Peyer's patch (tissue), 4 donors: ENCODE results near the gene ELL2.

ENCODE experiments used
- POLR2A ChIP-seq, 2 donors: fragments of 450-650 bp; IDR thresholded peaks; one replicate each; pipeline ENCODE4 v1.5.1; 2017; ENCODE audit warnings: antibody characterized with exemption in 2 of 2, mild to moderate bottlenecking in 2 of 2, moderate library complexity in 2 of 2
- TF ChIP-seq, protein P1 (sequence below), 6 experiments: fragments of 450-650 bp in 4 of 6; fragments of 200-600 bp in 2 of 6; sonication (generic) in 1 of 6; IDR thresholded peaks; one replicate each; pipeline ENCODE4 v1.5.1; 2017 to 2019; ENCODE audit warnings: antibody characterized with exemption in 6 of 6, mild to moderate bottlenecking in 3 of 6, moderate library complexity in 1 of 6

DNA sequence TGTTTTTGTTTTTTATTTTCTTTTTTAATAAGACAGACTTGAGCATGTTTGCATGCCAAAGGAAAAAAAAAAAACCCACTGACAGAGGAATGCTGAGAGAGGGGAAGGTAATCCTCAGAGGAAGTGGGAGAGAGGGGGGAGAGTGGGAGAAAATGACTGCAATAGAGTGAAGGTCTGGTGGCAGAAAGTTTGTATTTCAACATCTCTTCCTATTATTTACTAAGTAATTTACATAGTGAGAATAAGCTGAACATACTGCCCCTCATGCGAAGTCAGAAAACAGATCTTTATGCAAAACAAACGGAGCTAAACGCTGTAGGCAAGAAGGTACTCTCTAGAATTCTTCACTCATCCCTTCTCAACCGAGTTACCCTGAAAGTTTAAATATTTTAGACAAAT lies 45.0 kb downstream of the ELL2 start:
- TF ChIP-seq, protein P1, sequence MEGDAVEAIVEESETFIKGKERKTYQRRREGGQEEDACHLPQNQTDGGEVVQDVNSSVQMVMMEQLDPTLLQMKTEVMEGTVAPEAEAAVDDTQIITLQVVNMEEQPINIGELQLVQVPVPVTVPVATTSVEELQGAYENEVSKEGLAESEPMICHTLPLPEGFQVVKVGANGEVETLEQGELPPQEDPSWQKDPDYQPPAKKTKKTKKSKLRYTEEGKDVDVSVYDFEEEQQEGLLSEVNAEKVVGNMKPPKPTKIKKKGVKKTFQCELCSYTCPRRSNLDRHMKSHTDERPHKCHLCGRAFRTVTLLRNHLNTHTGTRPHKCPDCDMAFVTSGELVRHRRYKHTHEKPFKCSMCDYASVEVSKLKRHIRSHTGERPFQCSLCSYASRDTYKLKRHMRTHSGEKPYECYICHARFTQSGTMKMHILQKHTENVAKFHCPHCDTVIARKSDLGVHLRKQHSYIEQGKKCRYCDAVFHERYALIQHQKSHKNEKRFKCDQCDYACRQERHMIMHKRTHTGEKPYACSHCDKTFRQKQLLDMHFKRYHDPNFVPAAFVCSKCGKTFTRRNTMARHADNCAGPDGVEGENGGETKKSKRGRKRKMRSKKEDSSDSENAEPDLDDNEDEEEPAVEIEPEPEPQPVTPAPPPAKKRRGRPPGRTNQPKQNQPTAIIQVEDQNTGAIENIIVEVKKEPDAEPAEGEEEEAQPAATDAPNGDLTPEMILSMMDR (IDR thresholded peaks at IDR 0.05), result no peak
- TF ChIP-seq POLR2A (IDR thresholded peaks at IDR 0.05), result no peak
